B cell (primary cell): ENCODE results near the gene PFN4. TPM values are rescaled to one million over a fixed set of nuclear protein-coding genes. Genes with fewer than 3 reads are reported as not detected.
A peak's percentile ranks its signal among the peaks of the same experiment; 100 is the strongest.

Experiments used
- ATAC-seq: fragments of 200-7000 bp; cut with Tn5 transposase; one replicate; pipeline ENCODE4 v1.10.0; 2021; ENCODE audit warnings: low read depth, mild to moderate bottlenecking, moderate number of reproducible peaks, moderate library complexity
- CTCF ChIA-PET: fragments of 350-600 bp; sonication (Branson Sonifier 250); formaldehyde crosslinking; loops from one replicate; lab custom pipeline; 2021; ENCODE audit warnings: antibody characterized with exemption, inconsistent platforms; lab: Charles Lee
- POLR2A ChIA-PET: fragments of 350-600 bp; sonication (Branson Sonifier 250); formaldehyde crosslinking; loops from one replicate; lab custom pipeline; 2021; ENCODE audit warnings: antibody characterized with exemption; lab: Charles Lee
- DNase-seq: peaks from one replicate; pipeline ENCODE4 v3.0.0; 2013
- H2AFZ ChIP-seq: 2 replicates; pipeline ENCODE4 v1.6.1; 2012; ENCODE audit warnings: mild to moderate bottlenecking, low read depth, low read length; ENCODE audit not compliant: insufficient read depth, poor library complexity, severe bottlenecking
- H3K27ac ChIP-seq, 2 donors: 1 replicate in 1 of 2; 2 replicates in 1 of 2; pipeline ENCODE4 v1.5.1; 2012 to 2013; ENCODE audit warnings: low read length in 2 of 2, mild to moderate bottlenecking in 2 of 2, moderate library complexity in 1 of 2
- H3K27me3 ChIP-seq, 4 experiments: fragments of 200-600 bp in 1 of 4; sonication (generic) in 1 of 4; replicated peaks in 1 of 4; 1 replicate in 2 of 4; 2 replicates in 2 of 4; pipeline versions ENCODE4 v1.6.1 to v1.7.0; 2013 to 2016; ENCODE audit warnings: low read length in 3 of 4, mild to moderate bottlenecking in 2 of 4, mixed read lengths in 1 of 4, moderate library complexity in 1 of 4; ENCODE audit not compliant: insufficient read depth in 4 of 4, control insufficient read depth in 3 of 4; ENCODE audit errors: control extremely low read depth in 1 of 4
- H3K36me3 ChIP-seq, 2 experiments: replicated peaks in 1 of 2; 1 replicate in 1 of 2; 2 replicates in 1 of 2; pipeline versions ENCODE4 v1.6.1 to v1.7.1; 2013; ENCODE audit warnings: low read length in 1 of 2; ENCODE audit not compliant: insufficient read depth in 2 of 2, control insufficient read depth in 1 of 2; ENCODE audit errors: control extremely low read depth in 1 of 2, extremely low read depth in 1 of 2
- H3K4me1 ChIP-seq, 2 donors: fragments of 200-600 bp in 1 of 2; sonication (generic) in 1 of 2; 1 replicate in 1 of 2; 2 replicates in 1 of 2; pipeline versions ENCODE4 v1.5.1 to v1.6.1; 2013 to 2017; ENCODE audit warnings: low read length in 2 of 2; ENCODE audit not compliant: control insufficient read depth in 2 of 2, insufficient read depth in 2 of 2
- H3K4me2 ChIP-seq: replicated peaks from 2 replicates; pipeline ENCODE3; 2012; ENCODE audit warnings: mild to moderate bottlenecking, low read depth, low read length; ENCODE audit not compliant: poor library complexity, severe bottlenecking
- H3K4me3 ChIP-seq, 5 experiments: fragments of 200-600 bp in 1 of 5; sonication (generic) in 1 of 5; 1 replicate in 3 of 5; 2 replicates in 2 of 5; pipeline versions ENCODE4 v1.5.1 to v1.7.0; 2011 to 2016; ENCODE audit warnings: low read length in 4 of 5, mild to moderate bottlenecking in 4 of 5, low read depth in 2 of 5, control low read depth in 1 of 5, moderate library complexity in 1 of 5; ENCODE audit not compliant: insufficient read depth in 1 of 5; ENCODE audit errors: control extremely low read depth in 1 of 5, extremely low read depth in 1 of 5
- H3K79me2 ChIP-seq: fragments of 200-600 bp; sonication (generic); one replicate; pipeline ENCODE4 v1.6.0; 2016; ENCODE audit warnings: low read length; ENCODE audit not compliant: control insufficient read depth, insufficient read depth
- H3K9ac ChIP-seq: fragments of 200-600 bp; sonication (generic); 2 replicates; pipeline ENCODE4 v1.6.1; 2017; ENCODE audit warnings: mild to moderate bottlenecking, low read length, moderate library complexity
- H3K9me3 ChIP-seq, 3 donors: one replicate each; pipeline versions ENCODE4 v1.6.1 to v1.7.1; 2013; ENCODE audit warnings: low read length in 2 of 3; ENCODE audit not compliant: control insufficient read depth in 2 of 3, insufficient read depth in 1 of 3; ENCODE audit errors: control extremely low read depth in 1 of 3
- H4K20me1 ChIP-seq: 2 replicates; pipeline ENCODE4 v1.6.0; 2012; ENCODE audit warnings: mild to moderate bottlenecking, low read length; ENCODE audit not compliant: insufficient read depth, control insufficient read depth, poor library complexity, severe bottlenecking
- H3K27ac Mint-ChIP-seq: one replicate; pipeline ENCODE4 v1.8.0; 2021; ENCODE audit warnings: mixed read lengths
- H3K27me3 Mint-ChIP-seq: one replicate; pipeline ENCODE4 v1.8.0; 2021; ENCODE audit warnings: mixed read lengths
- H3K4me1 Mint-ChIP-seq: one replicate; pipeline ENCODE4 v1.8.0; 2021; ENCODE audit warnings: mixed read lengths
- H3K4me3 Mint-ChIP-seq: one replicate; pipeline ENCODE4 v1.8.0; 2021; ENCODE audit warnings: mixed read lengths
- H3K9me3 Mint-ChIP-seq: one replicate; pipeline ENCODE4 v1.8.0; 2022; ENCODE audit warnings: mixed read lengths; ENCODE audit not compliant: insufficient read depth
- CTCF ChIP-seq: fragments of 200-600 bp; IDR thresholded peaks from one replicate; pipeline ENCODE4 v1.8.0; 2022; ENCODE audit warnings: antibody characterized with exemption, mild to moderate bottlenecking
- EZH2 ChIP-seq: IDR thresholded peaks from 2 replicates; pipeline ENCODE4 v1.6.1; 2012; ENCODE audit warnings: borderline replicate concordance, low read depth, mild to moderate bottlenecking, moderate library complexity, low read length; ENCODE audit not compliant: insufficient read depth, poor library complexity, severe bottlenecking
- WGBS: methylation state at CpG from one replicate; pipeline ENCODE4 v1.1.5; 2013; ENCODE audit warnings: missing lambda C conversion rate; ENCODE audit not compliant: insufficient coverage; 5-methylcytosine and 5-hydroxymethylcytosine counted together
- intact Hi-C: fragments of 100-400 bp; cut with micrococcal nuclease; formaldehyde crosslinking; loops from one replicate; pipeline ENCODE4 v1.10.0; 2022
- polyA plus RNA-seq: library from polyadenylated mRNA; depleted of rRNA; stranded (reverse); fragments of >200 nt; gene quantifications from 2 replicates; pipeline ENCODE4 v1.2.3, GENCODE V29; 2012
- total RNA-seq, 2 donors: library from RNA; stranded (reverse); fragments of 120-200 nt in 1 of 2; gene quantifications; 1 replicate in 1 of 2; 2 replicates in 1 of 2; pipeline versions ENCODE4 v1.2.3 to v1.2.4, GENCODE V29; 2013 to 2022

Gene PFN4
- total and polyA plus RNA-seq, 2 donors (not counting 1 experiment from before 2014, with no cell fraction given): 0.13 to 0.39 TPM

- ChIA-PET CTCF (interaction anchor here (1.4 to 3.7 kb wide), 2 partner anchors 11 to 254 kb away, joined by 3 to 16 read pairs; no protein-coding TSS in a partner anchor), POLR2A (interaction anchor here (0.6 kb wide), 1 partner anchor 51 kb away, joined by 3 read pairs; no protein-coding TSS in a partner anchor)
- Mint-ChIP-seq H3K4me3 (peak overlapping the region; percentile 98), H3K27me3 (no peaks in the 10 kb centered on the region), H3K27ac (peak overlapping the region; percentile 99), H3K4me1 (peaks cover 31% of the 10 kb centered on the region), H3K9me3 (no peaks in the 10 kb centered on the region)
- Histone ChIP-seq H3K79me2 (peaks cover 17% of the 10 kb centered on the region), H3K4me2 (peak overlapping the region; percentile 83), H3K36me3 (peaks cover 0 to 20% of the 10 kb centered on the region in 2 experiments), H2AFZ (peak overlapping the region; percentile 95), H3K4me1 (peaks cover 15 to 18% of the 10 kb centered on the region in 2 donors), H3K9me3 (no peaks in the 10 kb centered on the region), H3K27me3 (no peaks in the 10 kb centered on the region), H4K20me1 (no peaks in the 10 kb centered on the region), H3K9ac (no peak overlapping the region), H3K4me3 (peak overlapping the region in 2 of 5 experiments; percentile 83 to 94), H3K27ac (peak overlapping the region in 1 of 2 donors; percentile 87)
- DNase-seq: no peak
- ATAC-seq: no peak
- WGBS: 75% methylated on average over 1 of the region's 2 CpGs
- intact Hi-C loops: loop anchor here (10.0 kb wide), 1 partner anchor 693 kb away; the partner anchor contains the start of gene KLHL29
- TF ChIP-seq EZH2 (no peak), CTCF (no peak)
Observed at GRCh38 chr2:24077879-24078278, 45.3 kb downstream of the PFN4 start.

- Histone ChIP-seq H3K27ac (peak overlapping the region; percentile 84 to 87), H3K4me2 (peak overlapping the region; percentile 83), H3K4me1 (peaks cover 15 to 18% of the 10 kb centered on the region in 2 donors), H3K4me3 (peak overlapping the region in 4 of 5 experiments; percentile 83 to 99 (median 95)), H3K9me3 (no peaks in the 10 kb centered on the region), H3K36me3 (peaks cover 0 to 24% of the 10 kb centered on the region in 2 experiments), H2AFZ (peak overlapping the region; percentile 95), H3K9ac (peak overlapping the region; percentile 85), H3K27me3 (no peaks in the 10 kb centered on the region), H3K79me2 (peaks cover 21% of the 10 kb centered on the region), H4K20me1 (no peaks in the 10 kb centered on the region)
- ATAC-seq (no peak), DNase-seq (no peak)
- no peak for TF ChIP-seq EZH2
- no peak for TF ChIP-seq CTCF
- H3K4me1 Mint-ChIP-seq: peaks cover 33% of the 10 kb centered on the region
- H3K9me3 Mint-ChIP-seq: no peaks in the 10 kb centered on the region
- peak overlapping the region; percentile 98 for H3K4me3 Mint-ChIP-seq
- intact Hi-C loops: loop anchor here (10.0 kb wide), 1 partner anchor 693 kb away; the partner anchor contains the start of gene KLHL29
- no peaks in the 10 kb centered on the region for H3K27me3 Mint-ChIP-seq
- H3K27ac Mint-ChIP-seq: peak overlapping the region; percentile 99
- 16% methylated on average over 7 of the region's 9 CpGs for WGBS
- CTCF ChIA-PET: interaction anchor here (1.5 to 3.7 kb wide), 2 partner anchors 30 to 253 kb away, joined by 7 to 16 read pairs; partner anchors contain the start of gene WDCP
- POLR2A ChIA-PET: interaction anchor here (0.6 kb wide), 1 partner anchor 52 kb away, joined by 3 read pairs; no protein-coding TSS in a partner anchor
Observed at GRCh38 chr2:24077535-24077877, 45.6 kb downstream of the PFN4 start.
